ENCODE data around the gene PIGZ.

Gene PIGZ

DNA sequence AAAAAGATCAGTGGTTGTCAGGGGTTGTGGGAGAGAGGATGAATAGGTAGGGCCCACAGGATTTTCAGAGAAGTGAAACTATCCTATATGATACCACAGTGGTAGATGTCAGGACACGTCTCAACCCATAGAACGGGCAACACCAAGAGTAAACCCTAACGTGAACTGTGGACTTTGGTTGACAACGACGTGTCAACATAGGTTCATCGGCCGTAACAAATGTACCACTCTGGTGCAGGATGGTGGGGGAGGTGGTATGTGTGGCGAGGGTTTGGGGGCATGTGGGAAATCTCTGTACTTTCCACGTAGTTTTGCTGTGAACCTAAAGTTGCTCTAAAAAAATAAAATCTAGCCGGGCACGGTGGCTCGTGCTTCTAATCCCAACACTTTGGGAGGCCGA lies 13.0 kb upstream of the PIGZ start:
- in situ Hi-C loops (cut with HindIII; ENCODE audit: low sequenced_read_pairs) = no loop called here
- no peak overlapping the region for H3K4me3 ChIP-seq (ENCODE audit: low read depth, low read length)
- TF ChIP-seq, protein P1, sequence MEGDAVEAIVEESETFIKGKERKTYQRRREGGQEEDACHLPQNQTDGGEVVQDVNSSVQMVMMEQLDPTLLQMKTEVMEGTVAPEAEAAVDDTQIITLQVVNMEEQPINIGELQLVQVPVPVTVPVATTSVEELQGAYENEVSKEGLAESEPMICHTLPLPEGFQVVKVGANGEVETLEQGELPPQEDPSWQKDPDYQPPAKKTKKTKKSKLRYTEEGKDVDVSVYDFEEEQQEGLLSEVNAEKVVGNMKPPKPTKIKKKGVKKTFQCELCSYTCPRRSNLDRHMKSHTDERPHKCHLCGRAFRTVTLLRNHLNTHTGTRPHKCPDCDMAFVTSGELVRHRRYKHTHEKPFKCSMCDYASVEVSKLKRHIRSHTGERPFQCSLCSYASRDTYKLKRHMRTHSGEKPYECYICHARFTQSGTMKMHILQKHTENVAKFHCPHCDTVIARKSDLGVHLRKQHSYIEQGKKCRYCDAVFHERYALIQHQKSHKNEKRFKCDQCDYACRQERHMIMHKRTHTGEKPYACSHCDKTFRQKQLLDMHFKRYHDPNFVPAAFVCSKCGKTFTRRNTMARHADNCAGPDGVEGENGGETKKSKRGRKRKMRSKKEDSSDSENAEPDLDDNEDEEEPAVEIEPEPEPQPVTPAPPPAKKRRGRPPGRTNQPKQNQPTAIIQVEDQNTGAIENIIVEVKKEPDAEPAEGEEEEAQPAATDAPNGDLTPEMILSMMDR (IDR thresholded peaks at IDR 0.05; ENCODE audit: low read depth, low read length) = no peak
- no peak for DNase-seq (ENCODE audit: low read depth, low spot score)

DNA sequence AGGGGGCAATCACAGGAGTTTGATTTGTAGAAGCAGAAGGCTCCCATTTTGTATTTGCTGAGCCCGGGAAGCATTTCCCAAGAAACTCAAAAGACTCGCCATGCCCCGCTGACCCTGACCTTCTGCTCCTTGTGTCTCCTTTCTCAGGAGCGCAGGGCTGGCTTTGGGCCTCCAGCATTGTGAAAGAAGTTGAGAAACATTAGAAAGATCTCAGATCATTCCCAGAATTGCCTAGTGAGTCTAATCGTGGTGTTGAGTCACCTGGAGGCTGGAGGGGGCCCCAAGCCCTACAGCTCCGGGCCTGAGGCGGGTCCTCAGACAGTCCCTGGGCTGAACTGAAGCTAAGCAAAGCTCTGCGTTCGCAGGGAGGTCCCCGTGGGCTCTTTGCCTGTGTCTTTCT lies 10.9 kb upstream of the PIGZ start:
- TF ChIP-seq, protein P1 (IDR thresholded peaks at IDR 0.05; ENCODE audit: low read depth, low read length) = no peak
- no peak overlapping the region for H3K4me3 ChIP-seq (ENCODE audit: low read depth, low read length)
- in situ Hi-C loops (cut with HindIII; ENCODE audit: low sequenced_read_pairs) = no loop called here
- no peak for DNase-seq (ENCODE audit: low read depth, low spot score)

DNA sequence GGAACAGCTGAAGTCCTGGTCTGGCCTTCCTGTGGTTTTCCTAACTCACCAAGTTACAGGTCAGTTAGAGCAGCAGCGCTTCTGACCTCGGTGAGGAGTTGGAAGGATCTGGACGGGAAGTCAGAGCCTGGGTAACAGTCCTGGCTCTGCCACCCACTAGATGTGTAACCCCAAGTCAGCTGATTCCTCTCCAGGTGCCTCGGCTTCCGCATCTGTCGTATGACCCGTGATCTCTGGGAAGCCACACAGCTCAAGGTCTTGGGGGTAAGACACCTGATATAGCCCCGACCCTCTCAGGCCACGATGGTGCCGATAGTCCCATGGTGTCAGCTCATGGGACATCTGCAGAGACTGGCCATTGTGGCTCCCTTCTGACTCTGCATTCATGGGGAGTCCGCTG lies 8.3 kb upstream of the PIGZ start:
- no peak for DNase-seq (ENCODE audit: low read depth, low spot score)
- TF ChIP-seq, protein P1 (IDR thresholded peaks at IDR 0.05; ENCODE audit: low read depth, low read length) = no peak
- in situ Hi-C loops (cut with HindIII; ENCODE audit: low sequenced_read_pairs) = no loop called here
- H3K4me3 ChIP-seq (ENCODE audit: low read depth, low read length) = no peak overlapping the region

DNA sequence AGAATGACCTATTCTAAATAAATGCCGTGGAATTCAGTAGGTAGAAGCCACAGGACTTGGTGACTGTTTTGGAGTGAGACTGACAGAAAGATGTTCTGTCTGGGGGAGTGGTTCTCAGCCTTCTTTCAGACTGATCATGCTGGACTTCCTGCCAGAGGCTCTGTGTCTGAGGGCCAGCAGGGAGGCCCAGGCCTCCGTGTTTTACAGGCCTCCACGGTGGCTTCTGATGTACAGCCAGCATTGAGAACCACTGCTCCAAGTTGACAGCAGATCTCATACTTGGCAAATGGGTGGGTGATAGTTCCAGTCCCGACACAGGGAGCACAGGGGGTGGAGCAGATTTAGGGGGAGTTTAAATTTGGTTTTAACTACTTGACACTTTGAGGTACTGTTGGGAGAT lies 6.7 kb upstream of the PIGZ start:
- in situ Hi-C loops (cut with HindIII; ENCODE audit: low sequenced_read_pairs) = no loop called here
- TF ChIP-seq, protein P1 (IDR thresholded peaks at IDR 0.05; ENCODE audit: low read depth, low read length) = no peak
- DNase-seq (ENCODE audit: low read depth, low spot score) = no peak
- no peak overlapping the region for H3K4me3 ChIP-seq (ENCODE audit: low read depth, low read length)

DNA sequence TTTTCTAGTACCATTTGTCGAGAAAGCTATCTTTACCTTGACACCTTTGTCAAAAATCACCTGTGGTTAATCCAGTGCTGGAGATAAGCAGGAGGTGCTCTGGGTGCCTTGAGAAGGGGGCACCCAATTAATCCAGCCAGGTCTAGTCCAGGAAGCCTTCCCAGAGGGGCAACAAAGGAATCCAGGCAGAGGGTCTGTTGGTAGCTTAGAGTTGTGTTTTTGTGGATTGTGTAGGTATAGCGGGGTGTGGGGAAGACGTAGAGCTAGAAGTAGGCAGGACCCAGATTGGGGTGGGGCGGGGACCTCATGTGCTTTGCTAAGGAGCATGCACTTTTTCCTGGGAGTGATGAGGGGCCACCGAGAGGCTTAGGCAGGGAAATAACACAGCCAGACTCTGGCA lies 6.0 kb upstream of the PIGZ start:
- in situ Hi-C loops (cut with HindIII; ENCODE audit: low sequenced_read_pairs) = no loop called here
- DNase-seq (ENCODE audit: low read depth, low spot score) = no peak
- no peak overlapping the region for H3K4me3 ChIP-seq (ENCODE audit: low read depth, low read length)
- TF ChIP-seq, protein P1 (IDR thresholded peaks at IDR 0.05; ENCODE audit: low read depth, low read length) = no peak

DNA sequence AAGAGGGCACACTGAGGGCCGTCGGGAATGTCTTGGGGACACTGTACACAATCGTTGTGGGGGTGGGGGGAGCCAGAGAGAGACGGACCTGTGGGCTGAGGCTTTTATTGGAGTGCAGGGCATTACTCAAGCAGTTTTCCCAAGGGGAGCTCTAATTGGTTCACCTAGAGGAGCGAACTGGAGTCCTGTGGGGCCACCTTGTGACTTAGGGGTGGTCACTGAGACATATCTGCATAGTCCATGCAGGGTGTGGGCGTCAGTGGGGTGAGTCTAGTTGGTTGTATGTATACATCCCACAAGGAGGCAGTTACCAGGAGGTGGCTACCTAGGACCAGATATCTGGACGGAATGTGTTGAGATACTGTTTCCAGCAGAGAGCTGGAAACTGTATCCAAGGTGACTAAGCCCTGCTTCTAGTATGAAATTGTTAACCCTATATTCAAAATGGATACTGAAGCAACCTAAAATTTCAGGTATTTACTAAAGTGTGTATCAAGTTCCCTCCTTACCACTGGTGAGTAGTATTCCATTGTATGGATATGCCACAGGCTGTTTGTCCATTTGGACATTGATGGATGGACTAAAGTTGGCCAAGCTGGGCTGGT lies 2.6 kb upstream of the PIGZ start:
- H3K4me3 ChIP-seq (ENCODE audit: low read depth, low read length) = no peak overlapping the region
- TF ChIP-seq, protein P1 (IDR thresholded peaks at IDR 0.05; ENCODE audit: low read depth, low read length) = no peak
- no peak for DNase-seq (ENCODE audit: low read depth, low spot score)
- in situ Hi-C loops (cut with HindIII; ENCODE audit: low sequenced_read_pairs) = no loop called here
